ENCODE data around the gene KRTAP5-4. TPM values are rescaled to one million over a fixed set of nuclear protein-coding genes. Genes with fewer than 3 reads are reported as not detected.

The KRTAP5-4 gene
- total and polyA plus RNA-seq, 2 donors (not counting 1 experiment from before 2014, with no cell fraction given), result not detected

DNA sequence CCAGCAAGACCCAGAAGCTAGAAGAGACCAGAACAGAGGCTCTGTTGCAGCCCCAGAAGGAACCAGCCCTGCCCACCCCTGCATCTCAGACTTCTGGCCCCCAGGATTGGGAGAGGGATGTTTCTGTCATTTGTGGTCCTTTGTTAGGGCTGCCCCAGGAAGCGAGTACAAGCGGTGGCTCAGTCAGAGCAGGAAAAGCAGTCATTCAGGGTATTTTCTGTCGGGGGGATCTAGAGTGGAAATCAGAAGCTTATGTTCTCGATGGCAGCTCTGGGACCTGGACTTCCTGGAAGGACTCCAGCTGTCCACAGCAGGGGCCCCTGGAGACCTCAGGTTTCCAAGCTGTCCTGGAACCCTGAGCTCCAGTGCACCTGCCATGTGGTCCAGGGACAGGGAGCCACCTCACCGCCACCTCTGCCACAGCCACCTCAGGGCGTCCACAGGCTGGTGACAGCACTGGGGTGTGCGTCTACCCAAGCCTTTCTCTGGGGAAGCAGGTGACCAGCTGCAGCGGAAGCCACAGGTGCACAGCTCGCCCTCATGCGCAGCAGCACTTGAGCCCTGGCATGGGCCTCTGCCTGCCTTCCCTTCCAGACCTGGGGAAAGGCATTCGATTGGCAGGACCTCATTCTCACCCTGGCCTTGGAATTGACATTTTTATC lies 10.2 kb upstream of the KRTAP5-4 start:
- intact Hi-C loops (cut with micrococcal nuclease), result no loop called here
- no peak overlapping the region for H2AFZ ChIP-seq (ENCODE audit: insufficient read depth, low read depth, low read length, poor library complexity, severe bottlenecking)
- peaks cover 7 to 8% of the 10 kb centered on the region in 2 donors for H3K4me1 ChIP-seq (ENCODE audit: control insufficient read depth in 2 of 2, insufficient read depth in 2 of 2, low read length in 2 of 2)
- H3K4me3 ChIP-seq (ENCODE audit: control extremely low read depth in 1 of 5, extremely low read depth in 1 of 5, insufficient read depth in 1 of 5, low read depth in 2 of 5, low read length in 4 of 5), result no peak overlapping the region
- CTCF ChIA-PET, result interaction anchor here (0.8 to 6.3 kb wide), 7 partner anchors 8 to 201 kb away, joined by 3 to 25 read pairs (median 4); no protein-coding TSS in a partner anchor
- Mint-ChIP-seq H3K27ac (no peak overlapping the region), H3K27me3 (peaks cover 57% of the 10 kb centered on the region), H3K4me1 (peaks cover 3% of the 10 kb centered on the region), H3K9me3 (ENCODE audit: insufficient read depth) (no peaks in the 10 kb centered on the region), H3K4me3 (no peak overlapping the region)
- ATAC-seq (ENCODE audit: low read depth), result no peak
- no peak overlapping the region for H3K4me2 ChIP-seq (replicated peaks; ENCODE audit: low read depth, low read length, poor library complexity, severe bottlenecking)
- TF ChIP-seq, protein P1, sequence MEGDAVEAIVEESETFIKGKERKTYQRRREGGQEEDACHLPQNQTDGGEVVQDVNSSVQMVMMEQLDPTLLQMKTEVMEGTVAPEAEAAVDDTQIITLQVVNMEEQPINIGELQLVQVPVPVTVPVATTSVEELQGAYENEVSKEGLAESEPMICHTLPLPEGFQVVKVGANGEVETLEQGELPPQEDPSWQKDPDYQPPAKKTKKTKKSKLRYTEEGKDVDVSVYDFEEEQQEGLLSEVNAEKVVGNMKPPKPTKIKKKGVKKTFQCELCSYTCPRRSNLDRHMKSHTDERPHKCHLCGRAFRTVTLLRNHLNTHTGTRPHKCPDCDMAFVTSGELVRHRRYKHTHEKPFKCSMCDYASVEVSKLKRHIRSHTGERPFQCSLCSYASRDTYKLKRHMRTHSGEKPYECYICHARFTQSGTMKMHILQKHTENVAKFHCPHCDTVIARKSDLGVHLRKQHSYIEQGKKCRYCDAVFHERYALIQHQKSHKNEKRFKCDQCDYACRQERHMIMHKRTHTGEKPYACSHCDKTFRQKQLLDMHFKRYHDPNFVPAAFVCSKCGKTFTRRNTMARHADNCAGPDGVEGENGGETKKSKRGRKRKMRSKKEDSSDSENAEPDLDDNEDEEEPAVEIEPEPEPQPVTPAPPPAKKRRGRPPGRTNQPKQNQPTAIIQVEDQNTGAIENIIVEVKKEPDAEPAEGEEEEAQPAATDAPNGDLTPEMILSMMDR (IDR thresholded peaks at IDR 0.05), result no peak
- TF ChIP-seq EZH2 (IDR thresholded peaks at IDR 0.05; ENCODE audit: borderline replicate concordance, insufficient read depth, low read depth, low read length, poor library complexity, severe bottlenecking), result no peak
- H3K9me3 ChIP-seq (ENCODE audit: control extremely low read depth in 1 of 3, control insufficient read depth in 2 of 3, insufficient read depth in 1 of 3, low read length in 2 of 3), result no peaks in the 10 kb centered on the region
- 65% methylated on average over 10 of the region's 11 CpGs for WGBS (ENCODE audit: insufficient coverage)
- H3K9ac ChIP-seq (ENCODE audit: low read length), result no peak overlapping the region
- H3K79me2 ChIP-seq (ENCODE audit: control insufficient read depth, insufficient read depth, low read length), result no peaks in the 10 kb centered on the region
- no peaks in the 10 kb centered on the region for H3K36me3 ChIP-seq (replicated peaks in 1 of 2; ENCODE audit: control extremely low read depth in 1 of 2, control insufficient read depth in 1 of 2, extremely low read depth in 1 of 2, insufficient read depth in 2 of 2, low read length in 1 of 2)
- POLR2A ChIA-PET, result interaction anchor here (0.7 kb wide), 1 partner anchor 1076 kb away, joined by 3 read pairs; no protein-coding TSS in a partner anchor
- no peaks in the 10 kb centered on the region for H4K20me1 ChIP-seq (ENCODE audit: control insufficient read depth, insufficient read depth, low read length, poor library complexity, severe bottlenecking)
- no peak overlapping the region for H3K27ac ChIP-seq (ENCODE audit: low read length in 2 of 2)
- DNase-seq, result no peak
- peaks cover 0 to 22% (median 6%) of the 10 kb centered on the region in 4 experiments for H3K27me3 ChIP-seq (replicated peaks in 1 of 4; ENCODE audit: control extremely low read depth in 1 of 4, control insufficient read depth in 3 of 4, insufficient read depth in 4 of 4, low read length in 3 of 4)

DNA sequence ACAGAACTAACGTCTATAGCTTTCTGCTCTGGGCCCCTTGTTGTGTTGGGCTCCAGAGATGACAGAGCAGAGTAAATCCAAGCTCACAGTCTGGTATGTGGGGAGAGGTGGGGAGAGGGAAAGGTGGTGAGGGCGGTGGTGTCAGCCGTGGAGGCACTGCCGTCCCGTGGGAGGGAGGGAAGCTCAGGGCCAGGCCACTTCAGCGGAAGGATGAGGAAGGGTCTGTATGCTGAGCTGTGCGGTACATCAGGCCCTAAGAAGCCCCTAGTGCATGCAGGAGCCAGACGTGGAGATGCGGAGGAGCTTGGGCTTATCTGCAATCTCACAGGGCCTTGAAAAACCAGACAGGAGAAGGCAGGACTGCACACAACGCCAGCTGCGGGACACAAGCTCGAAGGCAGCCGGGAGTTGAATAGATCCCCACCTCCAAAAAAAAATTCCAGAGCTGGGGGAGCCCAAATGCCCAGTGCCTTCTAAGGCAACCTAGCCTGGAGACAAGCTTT lies 9.2 kb upstream of the KRTAP5-4 start:
- H3K9ac ChIP-seq (ENCODE audit: low read length), result no peak overlapping the region
- no peak overlapping the region for H3K4me3 Mint-ChIP-seq
- H3K4me1 ChIP-seq (ENCODE audit: control insufficient read depth in 2 of 2, insufficient read depth in 2 of 2, low read length in 2 of 2), result peaks cover 7 to 8% of the 10 kb centered on the region in 2 donors
- no peaks in the 10 kb centered on the region for H3K9me3 Mint-ChIP-seq (ENCODE audit: insufficient read depth)
- no peak overlapping the region for H3K4me3 ChIP-seq (ENCODE audit: control extremely low read depth in 1 of 5, extremely low read depth in 1 of 5, insufficient read depth in 1 of 5, low read depth in 2 of 5, low read length in 4 of 5)
- 91% methylated on average over 13 of the region's 13 CpGs for WGBS (ENCODE audit: insufficient coverage)
- no peak overlapping the region for H3K27ac Mint-ChIP-seq
- H3K9me3 ChIP-seq (ENCODE audit: control extremely low read depth in 1 of 3, control insufficient read depth in 2 of 3, insufficient read depth in 1 of 3, low read length in 2 of 3), result no peaks in the 10 kb centered on the region
- ATAC-seq (ENCODE audit: low read depth) (no peak), DNase-seq (no peak)
- CTCF ChIA-PET, result interaction anchor here (0.7 to 6.3 kb wide), 7 partner anchors 9 to 84 kb away, joined by 3 to 25 read pairs (median 5); no protein-coding TSS in a partner anchor
- TF ChIP-seq, protein P1 (IDR thresholded peaks at IDR 0.05), result no peak
- TF ChIP-seq EZH2 (IDR thresholded peaks at IDR 0.05; ENCODE audit: borderline replicate concordance, insufficient read depth, low read depth, low read length, poor library complexity, severe bottlenecking), result no peak
- no peaks in the 10 kb centered on the region for H4K20me1 ChIP-seq (ENCODE audit: control insufficient read depth, insufficient read depth, low read length, poor library complexity, severe bottlenecking)
- H3K27me3 Mint-ChIP-seq, result peaks cover 59% of the 10 kb centered on the region
- H3K36me3 ChIP-seq (replicated peaks in 1 of 2; ENCODE audit: control extremely low read depth in 1 of 2, control insufficient read depth in 1 of 2, extremely low read depth in 1 of 2, insufficient read depth in 2 of 2, low read length in 1 of 2), result no peaks in the 10 kb centered on the region
- H3K27ac ChIP-seq (ENCODE audit: low read length in 2 of 2), result no peak overlapping the region
- no peaks in the 10 kb centered on the region for H3K79me2 ChIP-seq (ENCODE audit: control insufficient read depth, insufficient read depth, low read length)
- intact Hi-C loops (cut with micrococcal nuclease), result no loop called here
- peaks cover 0 to 23% (median 6%) of the 10 kb centered on the region in 4 experiments for H3K27me3 ChIP-seq (replicated peaks in 1 of 4; ENCODE audit: control extremely low read depth in 1 of 4, control insufficient read depth in 3 of 4, insufficient read depth in 4 of 4, low read length in 3 of 4)
- POLR2A ChIA-PET, result no interaction called here
- H3K4me1 Mint-ChIP-seq, result peaks cover 3% of the 10 kb centered on the region
- no peak overlapping the region for H2AFZ ChIP-seq (ENCODE audit: insufficient read depth, low read depth, low read length, poor library complexity, severe bottlenecking)
- H3K4me2 ChIP-seq (replicated peaks; ENCODE audit: low read depth, low read length, poor library complexity, severe bottlenecking), result no peak overlapping the region

All from B cell (primary cell).